H1 (cell line): ENCODE results near the gene NFKBIE. TPM values are rescaled to one million over a fixed set of nuclear protein-coding genes. Genes with fewer than 3 reads are reported as not detected.

Experiments used
- ASH2L ChIP-seq: fragments of 200-600, 300-600 bp; sonication (generic); IDR thresholded peaks from one replicate; pipeline ENCODE4 v1.7.1; 2017; ENCODE audit warnings: low read length
- BACH1 ChIP-seq: IDR thresholded peaks from 2 replicates; pipeline ENCODE4 v1.6.1; 2012; ENCODE audit warnings: low read length, improper control_type of control experiment
- CHD7 ChIP-seq: fragments of 300-600 bp; sonication (generic); IDR thresholded peaks from 2 replicates; pipeline ENCODE4 v1.7.1; 2012; ENCODE audit warnings: low read length, moderate library complexity, mild to moderate bottlenecking, inconsistent platforms; ENCODE audit not compliant: insufficient replicate concordance
- CREB1 ChIP-seq: IDR thresholded peaks from 2 replicates; pipeline ENCODE4 v1.6.1; 2012; ENCODE audit warnings: inconsistent platforms
- CTBP2 ChIP-seq: IDR thresholded peaks from 2 replicates; pipeline ENCODE4 v1.7.0; 2011; ENCODE audit warnings: borderline replicate concordance, mild to moderate bottlenecking, moderate library complexity, mixed read lengths, low read length; ENCODE audit not compliant: insufficient read depth, insufficient read length
- HDAC2 ChIP-seq, 2 experiments: fragments of 300-600 bp in 1 of 2; sonication (generic) in 1 of 2; IDR thresholded peaks; 2 replicates each; pipeline ENCODE4 v1.6.1; 2011 to 2012; ENCODE audit warnings: low read depth in 2 of 2, low read length in 2 of 2, mild to moderate bottlenecking in 2 of 2, moderate library complexity in 2 of 2, borderline replicate concordance in 1 of 2, inconsistent platforms in 1 of 2
- HDAC6 ChIP-seq: IDR thresholded peaks from one replicate; pipeline ENCODE4 v1.7.1; 2012; ENCODE audit warnings: low read depth, mild to moderate bottlenecking, inconsistent platforms, low read length, moderate library complexity
- JUN ChIP-seq: IDR thresholded peaks from 2 replicates; pipeline ENCODE4 v1.6.1; 2011; ENCODE audit warnings: low read depth, mild to moderate bottlenecking, improper control_type of control experiment, low read length
- SRF ChIP-seq: IDR thresholded peaks from 2 replicates; pipeline ENCODE4 v1.6.1; 2011; ENCODE audit warnings: mild to moderate bottlenecking, low read depth, low read length, moderate library complexity
- polyA plus RNA-seq, 7 experiments: library from polyadenylated mRNA; depleted of rRNA in 3 of 7; stranded (reverse) in 5 of 7; unstranded in 2 of 7; fragments of >200 nt in 5 of 7; fragments of 200-250 nt in 2 of 7; gene quantifications; 1 replicate in 5 of 7; 2 replicates in 1 of 7; 4 replicates in 1 of 7; pipeline versions ENCODE4 v1.2.1 to v1.2.3, GENCODE V29; 2011 to 2013; ENCODE audit warnings: missing spikeins in 2 of 7, mixed read lengths in 2 of 7
- total RNA-seq: library from RNA; stranded (reverse); fragmentation: NEBNext Ultra II Directional; extraction: Animal tissue kit (Norgen Biotek cat#: 25700); gene quantifications from 2 replicates; pipeline ENCODE4 v1.2.1, GENCODE V29; 2021
- TF ChIP-seq, protein P1 (sequence below): IDR thresholded peaks from 2 replicates; pipeline ENCODE4 v1.6.1; 2012; ENCODE audit warnings: low read length, inconsistent platforms

Gene NFKBIE
- total and polyA plus RNA-seq, 2 of the 8 experiments (the other 6 are each of a cell fraction or from before 2014, with no cell fraction given) = 13.5 to 19.2 TPM

- TF ChIP-seq CHD7 (no peak), ASH2L (no peak), CREB1 (no peak), BACH1 (no peak), SRF (no peak), HDAC6 (no peak), JUN (no peak), CTBP2 (no peak), HDAC2 (IDR thresholded peaks at IDR 0.05; ENCODE audit: borderline replicate concordance in 1 of 2, low read depth in 2 of 2, low read length in 2 of 2) (no peak)
- TF ChIP-seq, protein P1, sequence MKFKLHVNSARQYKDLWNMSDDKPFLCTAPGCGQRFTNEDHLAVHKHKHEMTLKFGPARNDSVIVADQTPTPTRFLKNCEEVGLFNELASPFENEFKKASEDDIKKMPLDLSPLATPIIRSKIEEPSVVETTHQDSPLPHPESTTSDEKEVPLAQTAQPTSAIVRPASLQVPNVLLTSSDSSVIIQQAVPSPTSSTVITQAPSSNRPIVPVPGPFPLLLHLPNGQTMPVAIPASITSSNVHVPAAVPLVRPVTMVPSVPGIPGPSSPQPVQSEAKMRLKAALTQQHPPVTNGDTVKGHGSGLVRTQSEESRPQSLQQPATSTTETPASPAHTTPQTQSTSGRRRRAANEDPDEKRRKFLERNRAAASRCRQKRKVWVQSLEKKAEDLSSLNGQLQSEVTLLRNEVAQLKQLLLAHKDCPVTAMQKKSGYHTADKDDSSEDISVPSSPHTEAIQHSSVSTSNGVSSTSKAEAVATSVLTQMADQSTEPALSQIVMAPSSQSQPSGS = no peak
Observed at GRCh38 chr6:44248579-44248978, 16.8 kb downstream of the NFKBIE start (continued).
